ENCODE measurements around the gene HBEGF. TPM values are rescaled to one million over a fixed set of nuclear protein-coding genes. Genes with fewer than 3 reads are reported as not detected.
"Not testable (repeated sequence)": the region's sequence is repeated elsewhere in the genome, so short reads cannot be mapped to it uniquely, and the experiment has no call there.

Gene HBEGF
- total RNA-seq, 1 donor from 2014 or later: 2.2 TPM

- no peaks in the 10 kb centered on the region for H3K36me3 Mint-ChIP-seq (ENCODE audit: low read depth)
- no peak overlapping the region for H3K27ac Mint-ChIP-seq (ENCODE audit: unreplicated experiment)
- H3K27me3 Mint-ChIP-seq (ENCODE audit: low read depth): peaks cover 25% of the 10 kb centered on the region
- TF ChIP-seq, protein P1, sequence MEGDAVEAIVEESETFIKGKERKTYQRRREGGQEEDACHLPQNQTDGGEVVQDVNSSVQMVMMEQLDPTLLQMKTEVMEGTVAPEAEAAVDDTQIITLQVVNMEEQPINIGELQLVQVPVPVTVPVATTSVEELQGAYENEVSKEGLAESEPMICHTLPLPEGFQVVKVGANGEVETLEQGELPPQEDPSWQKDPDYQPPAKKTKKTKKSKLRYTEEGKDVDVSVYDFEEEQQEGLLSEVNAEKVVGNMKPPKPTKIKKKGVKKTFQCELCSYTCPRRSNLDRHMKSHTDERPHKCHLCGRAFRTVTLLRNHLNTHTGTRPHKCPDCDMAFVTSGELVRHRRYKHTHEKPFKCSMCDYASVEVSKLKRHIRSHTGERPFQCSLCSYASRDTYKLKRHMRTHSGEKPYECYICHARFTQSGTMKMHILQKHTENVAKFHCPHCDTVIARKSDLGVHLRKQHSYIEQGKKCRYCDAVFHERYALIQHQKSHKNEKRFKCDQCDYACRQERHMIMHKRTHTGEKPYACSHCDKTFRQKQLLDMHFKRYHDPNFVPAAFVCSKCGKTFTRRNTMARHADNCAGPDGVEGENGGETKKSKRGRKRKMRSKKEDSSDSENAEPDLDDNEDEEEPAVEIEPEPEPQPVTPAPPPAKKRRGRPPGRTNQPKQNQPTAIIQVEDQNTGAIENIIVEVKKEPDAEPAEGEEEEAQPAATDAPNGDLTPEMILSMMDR (conservative IDR thresholded peaks at IDR 0.05): no peak
- H3K9me3 Mint-ChIP-seq: no peaks in the 10 kb centered on the region
- DNase-seq (ENCODE audit: low read depth, low spot score): peak; percentile 50
- peaks cover 18% of the 10 kb centered on the region for H3K4me1 Mint-ChIP-seq
- H3K4me3 Mint-ChIP-seq: peak overlapping the region; percentile 86
These were observed 470 bp downstream of the HBEGF start for GRCh38 chr5:140345919-140346347.

- Mint-ChIP-seq H3K4me3 (peak overlapping the region; percentile 86), H3K27me3 (ENCODE audit: low read depth) (peaks cover 18% of the 10 kb centered on the region), H3K4me1 (peaks cover 18% of the 10 kb centered on the region), H3K27ac (ENCODE audit: unreplicated experiment) (no peak overlapping the region), H3K9me3 (no peaks in the 10 kb centered on the region), H3K36me3 (ENCODE audit: low read depth) (no peaks in the 10 kb centered on the region)
- no peak for DNase-seq (ENCODE audit: low read depth, low spot score)
- TF ChIP-seq, protein P1 (conservative IDR thresholded peaks at IDR 0.05): no peak
These were observed 1.6 kb downstream of the HBEGF start for GRCh38 chr5:140344683-140345423.

GRCh38 chr5:140343849-140344248 lies 2.6 kb downstream of the HBEGF start:
- Mint-ChIP-seq H3K27me3 (ENCODE audit: low read depth) (peaks cover 14% of the 10 kb centered on the region), H3K4me1 (peaks cover 18% of the 10 kb centered on the region), H3K4me3 (peak overlapping the region; percentile 68)
- not testable (repeated sequence) for DNase-seq (ENCODE audit: low read depth, low spot score); H3K9me3 Mint-ChIP-seq; H3K36me3 Mint-ChIP-seq (ENCODE audit: low read depth); H3K27ac Mint-ChIP-seq (ENCODE audit: unreplicated experiment)

GRCh38 chr5:140342896-140343295 lies 3.5 kb downstream of the HBEGF start:
- H3K27me3 Mint-ChIP-seq (ENCODE audit: low read depth): peaks cover 14% of the 10 kb centered on the region
- TF ChIP-seq, protein P1 (conservative IDR thresholded peaks at IDR 0.05): no peak
- no peaks in the 10 kb centered on the region for H3K36me3 Mint-ChIP-seq (ENCODE audit: low read depth)
- no peak overlapping the region for H3K27ac Mint-ChIP-seq (ENCODE audit: unreplicated experiment)
- H3K4me3 Mint-ChIP-seq: peak overlapping the region; percentile 13
- H3K4me1 Mint-ChIP-seq: peaks cover 18% of the 10 kb centered on the region
- DNase-seq (ENCODE audit: low read depth, low spot score): no peak
- no peaks in the 10 kb centered on the region for H3K9me3 Mint-ChIP-seq

GRCh38 chr5:140342287-140342686 lies 4.1 kb downstream of the HBEGF start:
- Mint-ChIP-seq H3K27ac (ENCODE audit: unreplicated experiment) (no peak overlapping the region), H3K9me3 (no peaks in the 10 kb centered on the region), H3K4me3 (no peak overlapping the region), H3K27me3 (ENCODE audit: low read depth) (peaks cover 10% of the 10 kb centered on the region), H3K36me3 (ENCODE audit: low read depth) (no peaks in the 10 kb centered on the region), H3K4me1 (peaks cover 17% of the 10 kb centered on the region)
- no peak for DNase-seq (ENCODE audit: low read depth, low spot score)
- TF ChIP-seq, protein P1 (conservative IDR thresholded peaks at IDR 0.05): no peak

GRCh38 chr5:140341591-140341990 lies 4.8 kb downstream of the HBEGF start:
- no peak for DNase-seq (ENCODE audit: low read depth, low spot score)
- Mint-ChIP-seq H3K27me3 (ENCODE audit: low read depth) (peaks cover 8% of the 10 kb centered on the region), H3K4me1 (peaks cover 10% of the 10 kb centered on the region), H3K36me3 (ENCODE audit: low read depth) (no peaks in the 10 kb centered on the region), H3K9me3 (no peaks in the 10 kb centered on the region), H3K4me3 (no peak overlapping the region), H3K27ac (ENCODE audit: unreplicated experiment) (no peak overlapping the region)
- TF ChIP-seq, protein P1 (conservative IDR thresholded peaks at IDR 0.05): no peak

Data from neural crest cell (in vitro differentiated cells).